ENCODE data around the gene EVL.

GRCh38 chr14:100081997-100082625 is 16.9 kb downstream of the EVL start:
- no peak for TF ChIP-seq CTCF (IDR thresholded peaks at IDR 0.05)
- TF ChIP-seq EP300 (IDR thresholded peaks at IDR 0.05) = no peak
